ENCODE results near the gene FRRS1L.

GRCh38 chr9:109171926-109172325, 4.9 kb upstream of the FRRS1L start:
- no peak for TF ChIP-seq CTCF (conservative IDR thresholded peaks at IDR 0.05; ENCODE audit: low read depth, low read length)
- no peak for TF ChIP-seq ELK1 (IDR thresholded peaks at IDR 0.05; ENCODE audit: borderline replicate concordance, low read depth, low read length)
- no peak for TF ChIP-seq RAD21 (IDR thresholded peaks at IDR 0.05; ENCODE audit: low read length)
- TF ChIP-seq POLR2A (IDR thresholded peaks at IDR 0.05; ENCODE audit: low read depth, low read length), result no peak
- no peak for TF ChIP-seq FOS (IDR thresholded peaks at IDR 0.05; ENCODE audit: low read depth, low read length)
- no peak for TF ChIP-seq RFX5 (IDR thresholded peaks at IDR 0.05; ENCODE audit: low read depth, low read length)
- no peak for TF ChIP-seq MAZ (IDR thresholded peaks at IDR 0.05; ENCODE audit: borderline replicate concordance, low read depth, low read length)
- no peak for TF ChIP-seq MAFK (IDR thresholded peaks at IDR 0.05; ENCODE audit: low read depth, low read length)
- no peak for TF ChIP-seq RCOR1 (IDR thresholded peaks at IDR 0.05; ENCODE audit: insufficient replicate concordance, low read length)
- TF ChIP-seq USF2 (IDR thresholded peaks at IDR 0.05; ENCODE audit: low read depth, low read length), result no peak
- no peak for TF ChIP-seq SMC3 (IDR thresholded peaks at IDR 0.05; ENCODE audit: low read depth, low read length)
- no peak for TF ChIP-seq CEBPB (IDR thresholded peaks at IDR 0.05; ENCODE audit: low read depth, low read length)
- TF ChIP-seq BHLHE40 (IDR thresholded peaks at IDR 0.05; ENCODE audit: low read depth, low read length), result no peak
- no peak for TF ChIP-seq NFE2L2 (IDR thresholded peaks at IDR 0.05; ENCODE audit: low read depth, low read length)

Data from IMR-90 (cell line).